Bronchial epithelial cell (primary cell): Measurements from ENCODE around the gene UHRF2. TPM values are rescaled to one million over a fixed set of nuclear protein-coding genes. Genes with fewer than 3 reads are reported as not detected.
A peak's percentile ranks its signal among the peaks of the same experiment; 100 is the strongest.

Experiments used
- DNase-seq: peaks from one replicate; pipeline ENCODE4 v3.0.0-alpha.2; 2010; ENCODE audit warnings: low read depth
- FAIRE-seq: peaks from 2 replicates; lab custom pipeline; 2011; peaks lifted over from hg19 to GRCh38; lab: Jason Lieb, UNC
- H3K27me3 ChIP-seq: 2 replicates; pipeline ENCODE4 v1.5.1; 2011; ENCODE audit warnings: low read length; ENCODE audit not compliant: control insufficient read depth, insufficient read depth
- H3K36me3 ChIP-seq: 2 replicates; pipeline ENCODE4 v1.5.1; 2011; ENCODE audit warnings: low read length; ENCODE audit not compliant: control insufficient read depth, insufficient read depth
- H3K4me3 ChIP-seq: 2 replicates; pipeline ENCODE4 v1.5.1; 2011; ENCODE audit warnings: mild to moderate bottlenecking, low read depth, low read length, control low read depth
- total RNA-seq: library from RNA; depleted of rRNA; stranded (reverse); fragments of >200 nt; gene quantifications from 2 replicates; pipeline ENCODE4 v1.2.1, GENCODE V29; 2014
- TF ChIP-seq, protein P1 (sequence below): IDR thresholded peaks from 2 replicates; pipeline ENCODE4 v1.5.1; 2011; ENCODE audit warnings: mild to moderate bottlenecking, moderate library complexity, low read length, control low read depth, inconsistent platforms; ENCODE audit not compliant: insufficient read depth, severe bottlenecking

Gene UHRF2
- total RNA-seq, 1 donor from 2014 or later, result 49.5 TPM

DNA sequence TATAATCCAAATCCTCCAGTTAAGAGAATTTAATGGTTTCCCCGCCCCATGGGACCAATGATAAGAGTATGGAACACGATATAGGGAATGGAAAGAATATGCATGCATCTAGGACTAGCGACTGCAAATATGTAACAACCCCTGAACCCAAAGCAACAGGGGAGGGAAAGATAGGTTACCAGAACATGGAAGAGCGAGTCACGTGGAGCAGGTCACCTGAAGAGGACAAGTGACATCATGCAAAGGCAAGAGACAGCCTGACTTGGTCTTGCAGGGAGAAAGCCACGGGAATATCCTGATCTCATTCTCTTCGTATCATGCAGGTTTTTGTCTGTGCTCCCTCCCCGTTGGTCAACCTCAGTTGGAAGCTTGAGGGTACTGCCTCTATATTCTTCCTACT lies 4.7 kb upstream of the UHRF2 start:
- H3K36me3 ChIP-seq, result no peaks in the 10 kb centered on the region
- H3K27me3 ChIP-seq, result no peaks in the 10 kb centered on the region
- TF ChIP-seq, protein P1, sequence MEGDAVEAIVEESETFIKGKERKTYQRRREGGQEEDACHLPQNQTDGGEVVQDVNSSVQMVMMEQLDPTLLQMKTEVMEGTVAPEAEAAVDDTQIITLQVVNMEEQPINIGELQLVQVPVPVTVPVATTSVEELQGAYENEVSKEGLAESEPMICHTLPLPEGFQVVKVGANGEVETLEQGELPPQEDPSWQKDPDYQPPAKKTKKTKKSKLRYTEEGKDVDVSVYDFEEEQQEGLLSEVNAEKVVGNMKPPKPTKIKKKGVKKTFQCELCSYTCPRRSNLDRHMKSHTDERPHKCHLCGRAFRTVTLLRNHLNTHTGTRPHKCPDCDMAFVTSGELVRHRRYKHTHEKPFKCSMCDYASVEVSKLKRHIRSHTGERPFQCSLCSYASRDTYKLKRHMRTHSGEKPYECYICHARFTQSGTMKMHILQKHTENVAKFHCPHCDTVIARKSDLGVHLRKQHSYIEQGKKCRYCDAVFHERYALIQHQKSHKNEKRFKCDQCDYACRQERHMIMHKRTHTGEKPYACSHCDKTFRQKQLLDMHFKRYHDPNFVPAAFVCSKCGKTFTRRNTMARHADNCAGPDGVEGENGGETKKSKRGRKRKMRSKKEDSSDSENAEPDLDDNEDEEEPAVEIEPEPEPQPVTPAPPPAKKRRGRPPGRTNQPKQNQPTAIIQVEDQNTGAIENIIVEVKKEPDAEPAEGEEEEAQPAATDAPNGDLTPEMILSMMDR, result no peak
- FAIRE-seq (peak; percentile 82), DNase-seq (peak; percentile 13)
- no peak overlapping the region for H3K4me3 ChIP-seq

DNA sequence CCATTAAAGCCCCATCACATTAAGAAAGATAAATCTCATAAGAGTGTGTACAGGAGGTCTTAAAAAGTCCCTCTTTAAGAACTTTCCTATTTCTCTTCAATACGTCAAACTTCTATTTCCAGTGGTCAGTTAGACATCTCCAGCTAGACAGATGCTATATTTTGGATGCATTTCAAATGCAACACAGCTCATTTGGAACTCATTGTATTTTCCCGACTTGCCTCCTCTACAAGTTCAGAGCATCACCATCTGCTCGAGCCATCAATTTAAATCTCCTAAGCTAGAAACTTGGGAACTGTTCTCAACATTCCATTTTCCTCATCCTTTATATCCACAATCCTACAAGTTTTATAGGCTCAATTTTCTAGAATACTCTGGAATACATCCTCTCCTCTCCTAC lies 3.2 kb upstream of the UHRF2 start:
- no peaks in the 10 kb centered on the region for H3K36me3 ChIP-seq
- no peaks in the 10 kb centered on the region for H3K27me3 ChIP-seq
- no peak for DNase-seq
- no peak overlapping the region for H3K4me3 ChIP-seq
- TF ChIP-seq, protein P1, result no peak
- FAIRE-seq, result no peak

DNA sequence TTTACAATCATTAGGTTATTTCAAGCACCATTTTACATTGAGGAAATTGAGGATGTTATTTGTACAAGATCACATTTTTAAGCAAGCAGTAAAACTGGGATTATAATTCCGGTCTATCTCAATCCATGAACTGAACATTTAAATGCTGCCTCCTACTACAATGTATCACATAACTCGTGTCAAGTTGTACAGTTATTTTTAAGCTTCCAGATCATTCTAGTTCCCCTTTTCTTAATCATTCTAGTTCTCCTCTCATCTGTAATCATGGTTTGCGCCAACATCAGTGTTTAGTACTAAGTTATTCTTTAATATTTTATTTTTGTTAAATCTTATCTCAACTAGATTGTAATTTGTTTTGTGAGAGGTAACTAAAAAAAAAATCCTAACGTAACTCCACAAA lies 2.4 kb upstream of the UHRF2 start:
- Histone ChIP-seq H3K36me3 (no peaks in the 10 kb centered on the region), H3K4me3 (no peak overlapping the region), H3K27me3 (no peaks in the 10 kb centered on the region)
- FAIRE-seq, result no peak
- DNase-seq, result no peak
- TF ChIP-seq, protein P1, result no peak

DNA sequence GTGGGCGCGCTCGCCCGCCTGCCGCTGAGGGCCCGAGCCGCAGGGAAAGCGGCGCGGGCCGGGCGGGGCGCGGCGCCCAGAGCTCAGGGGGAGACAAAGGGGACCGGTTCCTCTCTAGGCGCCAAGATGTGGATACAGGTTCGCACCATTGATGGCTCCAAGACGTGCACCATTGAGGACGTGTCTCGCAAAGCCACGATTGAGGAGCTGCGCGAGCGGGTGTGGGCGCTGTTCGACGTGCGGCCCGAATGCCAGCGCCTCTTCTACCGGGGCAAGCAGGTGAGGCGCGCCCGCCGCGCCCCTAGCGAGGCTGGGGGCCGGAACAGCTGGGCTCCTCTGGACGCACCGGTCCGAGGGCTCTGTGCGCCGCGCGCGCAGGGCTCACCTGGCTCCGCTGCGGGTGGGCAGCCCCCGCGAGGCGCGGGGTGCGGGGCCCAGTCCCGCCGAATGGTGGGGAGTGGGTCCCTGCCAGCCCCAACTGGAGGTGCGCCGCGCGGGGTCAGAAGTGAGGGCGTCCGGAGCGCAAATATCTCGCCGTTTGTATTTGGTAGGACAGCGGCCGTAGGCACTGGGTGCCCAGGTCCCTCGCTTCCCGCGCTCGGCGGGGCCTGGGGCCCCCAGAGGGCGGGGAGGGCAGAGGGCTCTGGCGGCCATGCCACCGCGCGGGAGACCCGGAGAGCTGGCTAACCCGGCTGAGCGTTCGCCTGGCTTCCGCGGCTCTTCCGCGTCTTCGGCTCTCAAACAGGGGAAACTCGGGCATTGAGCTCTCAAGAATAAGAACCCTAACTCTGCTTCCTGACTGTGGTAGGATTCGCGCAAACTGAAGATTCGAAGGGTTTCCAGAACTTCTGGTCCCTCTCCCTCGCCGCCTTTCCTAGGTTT lies 607 bp downstream of the UHRF2 start:
- Histone ChIP-seq H3K4me3 (peak overlapping the region; percentile 89), H3K36me3 (peaks cover 2% of the 10 kb centered on the region), H3K27me3 (no peaks in the 10 kb centered on the region)
- no peak for FAIRE-seq
- peak; percentile 7 for DNase-seq
- TF ChIP-seq, protein P1, result peak; percentile 11

DNA sequence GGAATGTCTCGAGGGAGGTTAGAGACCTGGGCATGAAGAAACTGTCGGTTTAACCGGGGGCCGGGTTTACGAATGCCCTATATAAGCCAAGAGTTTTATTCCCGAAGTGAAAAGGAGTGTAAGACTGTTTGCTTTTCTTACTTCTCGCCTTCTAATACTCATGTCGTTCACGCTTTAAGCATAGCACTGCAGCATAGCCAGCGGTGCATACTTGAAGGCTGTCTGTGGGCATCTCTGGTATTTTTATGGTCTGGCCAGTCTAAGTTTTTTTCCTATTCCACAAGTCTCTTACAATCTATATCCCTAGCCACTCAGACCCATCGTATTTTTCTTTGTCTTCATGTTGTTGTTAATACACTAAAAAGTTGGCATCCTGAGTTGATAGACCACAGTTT lies 1.2 kb downstream of the UHRF2 start:
- DNase-seq (peak; percentile 28), FAIRE-seq (no peak)
- TF ChIP-seq, protein P1, result no peak

More for the DNA sequence above, 1.2 kb downstream of the UHRF2 start:
- H3K4me3 ChIP-seq, result peak overlapping the region; percentile 89
- H3K27me3 ChIP-seq, result no peaks in the 10 kb centered on the region
- H3K36me3 ChIP-seq, result peaks cover 2% of the 10 kb centered on the region
